Brain microvascular endothelial cell (primary cell): ENCODE measurements around the gene AATF.
A peak's percentile ranks its signal among the peaks of the same experiment; 100 is the strongest.

ENCODE experiments used
- DNase-seq: peaks from one replicate; pipeline ENCODE4 v3.0.0-alpha.2; 2020
- H3K27ac ChIP-seq: fragments of 250-450 bp; sonication (Bioruptor Pico); 2 replicates; pipeline ENCODE4 v1.5.1; 2020; ENCODE audit warnings: mild to moderate bottlenecking, moderate library complexity
- H3K27me3 ChIP-seq: fragments of 250-450 bp; sonication (Bioruptor Pico); replicated peaks from 2 replicates; pipeline ENCODE4 v1.5.1; 2020; ENCODE audit warnings: mild to moderate bottlenecking
- H3K36me3 ChIP-seq: fragments of 250-450 bp; sonication (Bioruptor Pico); replicated peaks from 2 replicates; pipeline ENCODE4 v1.5.1; 2020; ENCODE audit warnings: mild to moderate bottlenecking
- H3K4me3 ChIP-seq: 2 replicates; pipeline ENCODE4 v1.5.1; 2011; ENCODE audit warnings: low read depth, mild to moderate bottlenecking, control low read depth, low read length, moderate library complexity
- in situ Hi-C: cut with HindIII; loops from 2 replicates; pipeline ENCODE4 v1.10.0; 2017; ENCODE audit warnings: low sequenced_read_pairs, low pct_ligation_motif_present
- TF ChIP-seq, protein P1 (sequence below): IDR thresholded peaks from 2 replicates; pipeline ENCODE4 v1.5.1; 2011; ENCODE audit warnings: low read depth, mild to moderate bottlenecking, moderate library complexity, low read length, control low read depth, inconsistent platforms; ENCODE audit errors: missing control alignments

AATF gene

DNA sequence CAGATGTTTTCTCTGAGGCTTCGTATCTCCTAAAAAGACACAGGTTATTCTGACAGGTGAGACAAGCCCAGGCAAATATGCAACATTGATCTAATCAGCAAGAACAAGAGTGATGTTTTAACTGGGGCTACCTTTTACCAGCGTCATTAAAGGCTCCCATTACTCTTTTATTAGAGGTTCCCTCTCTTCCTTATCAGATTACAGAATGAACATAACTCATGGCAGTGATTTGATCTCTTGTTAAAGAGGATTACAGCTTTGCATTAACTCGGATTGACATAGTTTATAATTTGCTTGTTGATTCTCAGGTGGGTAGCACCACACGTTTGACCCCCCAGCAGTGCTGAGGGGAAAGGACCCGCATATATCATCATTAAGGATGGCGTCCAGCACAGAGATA is 90.5 kb downstream of the AATF start:
- in situ Hi-C loops = no loop called here
- no peak for DNase-seq
- Histone ChIP-seq H3K36me3 (peaks cover 2% of the 10 kb centered on the region), H3K27ac (no peak overlapping the region), H3K27me3 (no peaks in the 10 kb centered on the region), H3K4me3 (no peak overlapping the region)
- TF ChIP-seq, protein P1, sequence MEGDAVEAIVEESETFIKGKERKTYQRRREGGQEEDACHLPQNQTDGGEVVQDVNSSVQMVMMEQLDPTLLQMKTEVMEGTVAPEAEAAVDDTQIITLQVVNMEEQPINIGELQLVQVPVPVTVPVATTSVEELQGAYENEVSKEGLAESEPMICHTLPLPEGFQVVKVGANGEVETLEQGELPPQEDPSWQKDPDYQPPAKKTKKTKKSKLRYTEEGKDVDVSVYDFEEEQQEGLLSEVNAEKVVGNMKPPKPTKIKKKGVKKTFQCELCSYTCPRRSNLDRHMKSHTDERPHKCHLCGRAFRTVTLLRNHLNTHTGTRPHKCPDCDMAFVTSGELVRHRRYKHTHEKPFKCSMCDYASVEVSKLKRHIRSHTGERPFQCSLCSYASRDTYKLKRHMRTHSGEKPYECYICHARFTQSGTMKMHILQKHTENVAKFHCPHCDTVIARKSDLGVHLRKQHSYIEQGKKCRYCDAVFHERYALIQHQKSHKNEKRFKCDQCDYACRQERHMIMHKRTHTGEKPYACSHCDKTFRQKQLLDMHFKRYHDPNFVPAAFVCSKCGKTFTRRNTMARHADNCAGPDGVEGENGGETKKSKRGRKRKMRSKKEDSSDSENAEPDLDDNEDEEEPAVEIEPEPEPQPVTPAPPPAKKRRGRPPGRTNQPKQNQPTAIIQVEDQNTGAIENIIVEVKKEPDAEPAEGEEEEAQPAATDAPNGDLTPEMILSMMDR = no peak

DNA sequence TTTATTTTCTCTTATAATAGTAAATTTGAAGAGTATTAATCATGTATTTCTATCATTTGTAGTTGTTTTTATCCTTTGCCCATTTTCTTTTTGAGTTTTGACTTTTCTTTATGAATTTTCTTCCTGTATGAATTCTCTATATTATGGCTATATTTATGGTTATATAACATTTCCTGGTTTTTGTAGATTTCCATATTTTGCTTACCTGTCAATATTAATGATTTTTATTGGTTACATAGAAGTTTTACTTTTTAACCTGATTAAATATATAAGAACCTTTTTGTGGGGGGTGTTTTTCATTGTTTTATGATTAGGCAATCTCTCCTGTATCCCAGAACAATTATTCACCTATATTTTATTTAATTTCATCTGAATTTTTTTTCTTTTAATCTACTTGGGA is 93.2 kb downstream of the AATF start:
- DNase-seq = no peak
- Histone ChIP-seq H3K27me3 (no peaks in the 10 kb centered on the region), H3K4me3 (no peak overlapping the region), H3K36me3 (peaks cover 2% of the 10 kb centered on the region), H3K27ac (no peak overlapping the region)
- TF ChIP-seq, protein P1 = no peak
- in situ Hi-C loops = no loop called here

DNA sequence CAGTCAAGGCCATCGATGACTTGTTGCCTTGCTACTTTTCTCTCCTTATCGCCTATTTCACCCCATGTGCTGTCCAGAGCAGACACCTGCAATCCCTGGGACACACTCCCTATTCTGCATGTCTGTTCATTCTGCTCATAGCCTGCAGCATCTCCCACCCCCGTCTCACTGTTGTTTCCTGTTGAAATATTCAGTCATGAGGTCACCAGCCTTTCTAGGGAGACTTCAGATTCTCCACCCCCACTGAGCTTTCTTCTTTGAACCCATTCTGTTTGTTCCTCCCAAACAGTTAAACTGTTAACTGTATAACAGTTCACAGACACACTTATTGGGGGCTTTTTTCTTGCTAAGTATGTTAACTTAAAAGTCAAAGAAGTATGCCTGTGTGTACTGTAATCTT is 94.4 kb downstream of the AATF start:
- peak; percentile 28 for DNase-seq
- Histone ChIP-seq H3K27me3 (no peaks in the 10 kb centered on the region), H3K4me3 (no peak overlapping the region), H3K36me3 (no peaks in the 10 kb centered on the region), H3K27ac (no peak overlapping the region)
- in situ Hi-C loops = no loop called here
- TF ChIP-seq, protein P1 = no peak

DNA sequence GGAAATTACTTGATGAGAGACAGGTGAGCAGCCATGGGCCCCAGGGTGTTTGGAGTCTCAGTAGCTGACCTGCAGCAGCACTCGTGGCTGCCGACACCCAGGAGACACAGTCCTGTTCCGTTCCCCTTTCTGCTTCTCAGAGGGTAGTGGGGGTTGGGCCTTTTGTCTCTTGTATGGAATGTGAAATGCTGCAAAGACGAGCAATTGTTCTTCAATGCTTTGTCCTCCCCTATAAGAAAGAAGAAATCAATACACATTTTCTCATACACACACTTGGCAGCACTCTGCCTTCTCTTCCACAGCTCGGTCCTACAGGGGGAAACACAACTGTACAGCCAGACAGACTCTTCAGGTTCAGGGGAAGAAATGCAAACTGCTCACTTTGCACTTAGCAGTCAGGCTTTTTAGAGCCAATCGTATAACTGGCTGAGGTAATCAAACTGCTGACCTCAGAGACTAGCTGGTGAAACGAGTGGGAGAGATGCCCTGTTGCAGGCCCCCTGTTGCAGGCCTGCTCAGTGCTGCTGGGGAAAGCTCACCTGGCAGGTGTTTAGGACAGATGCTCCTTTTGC is 96.7 kb downstream of the AATF start:
- Histone ChIP-seq H3K36me3 (no peaks in the 10 kb centered on the region), H3K27ac (no peak overlapping the region), H3K27me3 (no peaks in the 10 kb centered on the region), H3K4me3 (no peak overlapping the region)
- TF ChIP-seq, protein P1 = no peak
- no peak for DNase-seq
- in situ Hi-C loops = no loop called here

DNA sequence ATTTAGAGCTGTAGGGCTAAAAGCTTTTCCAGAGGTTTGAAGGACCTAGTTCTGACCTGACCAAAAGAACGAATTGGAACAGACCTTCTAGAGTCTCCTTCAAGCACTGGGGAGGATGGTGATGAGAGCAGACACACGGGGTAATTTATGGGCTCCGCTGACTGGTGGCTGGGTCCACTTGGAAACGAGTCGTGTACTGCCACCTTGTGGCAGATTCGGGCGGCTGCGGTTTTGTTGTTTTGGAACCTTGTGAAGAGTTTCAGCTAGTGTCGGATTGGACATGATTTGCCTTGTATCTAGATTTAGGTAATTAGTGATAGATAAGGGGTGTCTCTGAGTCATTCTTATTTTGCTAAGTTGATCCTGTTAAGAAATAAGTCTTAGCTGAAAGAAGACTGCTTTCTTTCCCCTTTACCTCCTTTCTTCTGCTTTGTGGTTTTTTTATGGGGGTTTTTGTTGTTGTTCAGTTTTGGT is 98.9 kb downstream of the AATF start:
- Histone ChIP-seq H3K4me3 (no peak overlapping the region), H3K27me3 (no peaks in the 10 kb centered on the region), H3K36me3 (no peaks in the 10 kb centered on the region), H3K27ac (no peak overlapping the region)
- TF ChIP-seq, protein P1 = peak; percentile 91
- peak; percentile 81 for DNase-seq
- in situ Hi-C loops = no loop called here

DNA sequence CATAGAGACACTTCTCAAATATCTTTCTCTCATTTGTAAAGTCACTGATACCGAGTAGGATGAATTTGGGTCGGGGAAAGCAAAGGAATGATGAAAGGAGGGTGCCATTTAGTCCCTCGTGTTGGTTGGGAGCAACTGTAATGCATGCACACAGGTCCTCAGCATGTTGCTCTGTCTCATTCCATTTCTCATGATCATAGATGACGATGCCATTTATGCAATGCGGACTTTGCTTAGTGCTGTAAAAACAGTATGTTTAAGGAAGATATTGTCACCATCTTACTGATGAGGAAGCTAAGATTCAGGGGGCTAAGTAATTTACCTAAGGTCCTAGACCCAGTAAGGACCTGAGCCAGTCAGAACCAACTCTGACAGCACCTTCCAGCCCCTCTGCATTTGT is 100.1 kb downstream of the AATF start:
- TF ChIP-seq, protein P1 = no peak
- Histone ChIP-seq H3K27me3 (no peaks in the 10 kb centered on the region), H3K27ac (no peak overlapping the region), H3K4me3 (no peak overlapping the region), H3K36me3 (no peaks in the 10 kb centered on the region)
- in situ Hi-C loops = no loop called here
- no peak for DNase-seq
